LNCaP clone FGC (cell line): Measurements from ENCODE around the gene MTRFR.
A peak's percentile ranks its signal among the peaks of the same experiment; 100 is the strongest.

Experiments used
- DNase-seq: peaks from one replicate; pipeline ENCODE4 v3.0.0-alpha.2; 2011; ENCODE audit warnings: low read depth
- H3K4me3 ChIP-seq: 2 replicates; pipeline ENCODE4 v1.5.1; 2011; ENCODE audit warnings: mild to moderate bottlenecking, low read depth, low read length, control low read depth
- TF ChIP-seq, protein P1 (sequence below): IDR thresholded peaks from 2 replicates; pipeline ENCODE4 v1.5.1; 2012; ENCODE audit warnings: mild to moderate bottlenecking; ENCODE audit not compliant: control insufficient read depth, insufficient read depth; ENCODE audit errors: extremely low read depth

The MTRFR gene

DNA sequence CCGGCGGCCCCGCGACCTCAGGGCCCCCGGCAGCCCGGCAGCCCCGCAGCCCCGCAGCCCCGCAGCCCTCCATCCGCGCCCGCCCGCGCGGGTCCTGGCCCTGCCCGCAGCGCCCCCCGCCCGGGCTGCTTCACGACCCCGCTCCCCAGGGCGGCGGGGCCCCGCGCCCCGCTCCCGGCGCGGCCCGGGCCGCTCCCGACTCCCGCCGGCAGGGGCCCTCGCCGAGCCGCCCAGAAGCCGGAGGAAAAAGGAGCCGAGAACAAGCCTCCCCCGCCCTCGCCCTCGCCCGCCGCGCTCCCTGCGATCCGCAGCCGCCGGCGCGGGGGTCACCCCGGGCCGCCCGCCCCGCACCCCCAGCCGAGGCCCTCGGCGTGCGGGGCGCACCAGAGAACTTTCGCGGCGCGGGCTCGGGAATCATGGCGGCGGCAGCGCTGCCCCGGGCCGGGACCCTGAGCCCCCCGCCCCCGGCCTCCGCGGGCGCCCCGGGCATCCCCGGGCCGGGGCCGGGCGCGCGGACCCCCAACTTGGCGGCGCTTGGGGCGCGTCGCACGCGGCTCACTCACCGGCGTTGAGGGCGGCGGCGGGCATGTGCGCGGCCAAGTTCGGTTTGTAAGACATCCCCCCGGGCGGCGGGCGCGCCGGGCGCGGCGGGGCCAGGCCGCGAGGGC is 37.9 kb downstream of the MTRFR start:
- H3K4me3 ChIP-seq: peak overlapping the region; percentile 85
- DNase-seq: no peak
- TF ChIP-seq, protein P1, sequence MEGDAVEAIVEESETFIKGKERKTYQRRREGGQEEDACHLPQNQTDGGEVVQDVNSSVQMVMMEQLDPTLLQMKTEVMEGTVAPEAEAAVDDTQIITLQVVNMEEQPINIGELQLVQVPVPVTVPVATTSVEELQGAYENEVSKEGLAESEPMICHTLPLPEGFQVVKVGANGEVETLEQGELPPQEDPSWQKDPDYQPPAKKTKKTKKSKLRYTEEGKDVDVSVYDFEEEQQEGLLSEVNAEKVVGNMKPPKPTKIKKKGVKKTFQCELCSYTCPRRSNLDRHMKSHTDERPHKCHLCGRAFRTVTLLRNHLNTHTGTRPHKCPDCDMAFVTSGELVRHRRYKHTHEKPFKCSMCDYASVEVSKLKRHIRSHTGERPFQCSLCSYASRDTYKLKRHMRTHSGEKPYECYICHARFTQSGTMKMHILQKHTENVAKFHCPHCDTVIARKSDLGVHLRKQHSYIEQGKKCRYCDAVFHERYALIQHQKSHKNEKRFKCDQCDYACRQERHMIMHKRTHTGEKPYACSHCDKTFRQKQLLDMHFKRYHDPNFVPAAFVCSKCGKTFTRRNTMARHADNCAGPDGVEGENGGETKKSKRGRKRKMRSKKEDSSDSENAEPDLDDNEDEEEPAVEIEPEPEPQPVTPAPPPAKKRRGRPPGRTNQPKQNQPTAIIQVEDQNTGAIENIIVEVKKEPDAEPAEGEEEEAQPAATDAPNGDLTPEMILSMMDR: peak; percentile 73

DNA sequence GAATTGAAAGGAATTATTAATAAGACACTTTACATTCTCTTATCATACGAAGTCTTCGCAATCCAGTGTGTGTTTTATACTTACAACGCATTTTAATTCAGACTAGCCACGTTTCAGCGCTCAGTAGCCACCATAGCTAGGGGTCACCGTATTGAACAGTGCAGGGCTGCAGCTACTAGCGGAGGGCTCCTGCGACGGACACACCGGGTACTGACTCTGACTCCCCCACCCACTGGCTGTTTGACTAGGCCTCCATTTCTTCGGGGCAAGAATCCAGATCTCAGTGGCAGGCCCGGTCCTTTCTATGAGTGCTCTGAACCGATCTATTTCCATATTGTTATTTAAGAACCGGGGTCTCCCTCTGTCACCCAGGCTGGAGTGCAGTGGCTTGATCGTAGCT is 39.9 kb downstream of the MTRFR start:
- no peak for DNase-seq
- no peak overlapping the region for H3K4me3 ChIP-seq
- TF ChIP-seq, protein P1: no peak

DNA sequence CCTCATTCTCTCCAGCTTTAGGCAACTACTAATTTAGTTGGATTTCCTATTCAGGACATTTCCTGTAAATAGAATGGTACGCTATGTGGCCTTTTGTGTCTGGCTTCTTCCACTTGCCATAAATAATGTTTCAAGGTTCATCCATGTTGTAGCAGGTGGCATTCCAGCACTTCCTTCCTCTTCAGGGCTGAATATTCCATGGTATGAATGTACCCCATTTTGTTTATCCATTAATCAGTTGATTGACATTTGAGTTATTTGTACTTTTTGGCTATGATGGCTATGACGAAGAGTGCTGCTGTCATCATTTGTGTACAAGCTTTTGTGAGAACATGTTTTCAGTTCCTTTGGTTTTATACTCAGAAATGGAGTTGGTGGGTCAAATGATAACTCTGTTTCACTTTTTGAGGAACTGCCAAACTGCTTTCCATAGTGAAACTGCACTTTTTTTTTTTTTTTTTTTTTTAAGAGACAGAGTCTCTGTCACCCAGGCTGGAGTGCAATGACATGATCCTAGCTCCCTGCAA is 44.9 kb downstream of the MTRFR start:
- no peak overlapping the region for H3K4me3 ChIP-seq
- TF ChIP-seq, protein P1: no peak
- no peak for DNase-seq

DNA sequence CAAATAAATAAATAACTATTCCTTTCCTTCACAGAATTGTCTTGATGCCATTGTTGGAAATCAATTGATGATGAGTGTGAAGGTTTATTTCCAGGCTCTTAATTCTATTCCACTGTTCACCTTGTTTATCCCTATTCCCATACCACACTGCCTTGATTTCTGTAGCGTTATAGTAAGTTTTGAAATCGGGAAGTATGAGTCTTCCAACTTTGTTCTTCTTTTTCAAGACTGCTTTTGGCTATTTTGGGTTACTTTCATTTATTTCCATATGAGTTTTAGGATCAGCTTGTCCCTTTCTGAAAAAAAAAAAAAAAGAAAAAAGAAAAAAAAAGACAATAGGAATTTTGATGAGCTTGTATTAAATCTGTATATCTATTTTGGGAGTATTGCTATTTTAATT is 47.7 kb downstream of the MTRFR start:
- TF ChIP-seq, protein P1: no peak
- DNase-seq: no peak
- H3K4me3 ChIP-seq: no peak overlapping the region

- TF ChIP-seq, protein P1: no peak
- H3K4me3 ChIP-seq: no peak overlapping the region
- DNase-seq: no peak
Observed at GRCh38 chr12:123282111-123282510, 48.9 kb downstream of the MTRFR start.

DNA sequence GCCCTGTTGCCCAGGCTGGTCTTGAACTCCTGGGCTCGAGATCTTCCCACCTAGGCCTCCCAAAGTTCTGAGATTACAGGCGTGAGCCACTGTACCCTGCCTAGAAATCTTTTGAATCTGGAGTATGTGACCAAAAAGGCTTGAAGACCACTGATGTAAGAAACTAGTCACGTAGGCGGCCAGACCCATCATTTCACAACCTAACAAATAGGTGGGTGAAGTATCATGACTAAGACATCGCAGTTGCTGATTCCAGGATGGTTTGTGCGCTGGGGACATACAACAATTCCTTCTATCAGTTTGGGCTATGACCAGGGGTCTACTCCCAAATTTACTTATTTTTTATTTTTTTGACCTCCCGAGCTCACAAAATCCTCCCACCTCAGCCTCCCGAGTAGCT is 50.2 kb downstream of the MTRFR start:
- TF ChIP-seq, protein P1: no peak
- DNase-seq: no peak
- no peak overlapping the region for H3K4me3 ChIP-seq

GRCh38 chr12:123284669-123285068 is 51.4 kb downstream of the MTRFR start:
- DNase-seq: no peak
- H3K4me3 ChIP-seq: no peak overlapping the region
- TF ChIP-seq, protein P1: no peak
